Trophoblast cell (in vitro differentiated cells and primary cell): ENCODE data around the gene INTS12. TPM values are rescaled to one million over a fixed set of nuclear protein-coding genes. Genes with fewer than 3 reads are reported as not detected.

Experiments
- DNase-seq, 2 donors: peaks; one replicate each; pipeline ENCODE4 v3.0.0-alpha.2; 2016
- H2AFZ ChIP-seq: 2 replicates; pipeline ENCODE4 v1.6.1; 2013; ENCODE audit warnings: low read length, moderate library complexity, mild to moderate bottlenecking; ENCODE audit not compliant: insufficient read depth, poor library complexity
- H2AK5ac ChIP-seq: 2 replicates; pipeline ENCODE4 v1.6.1; 2013; ENCODE audit warnings: mild to moderate bottlenecking, low read length
- H2BK120ac ChIP-seq: 2 replicates; pipeline ENCODE4 v1.6.1; 2013; ENCODE audit warnings: low read length, mild to moderate bottlenecking, moderate library complexity; ENCODE audit not compliant: insufficient read depth, poor library complexity
- H2BK12ac ChIP-seq: 2 replicates; pipeline ENCODE4 v1.6.1; 2013; ENCODE audit warnings: mild to moderate bottlenecking, low read length, moderate library complexity
- H2BK5ac ChIP-seq: 2 replicates; pipeline ENCODE4 v1.6.1; 2013; ENCODE audit warnings: low read length, low read depth, moderate library complexity, mild to moderate bottlenecking; ENCODE audit not compliant: poor library complexity
- H3K14ac ChIP-seq: 2 replicates; pipeline ENCODE4 v1.6.1; 2013; ENCODE audit warnings: mild to moderate bottlenecking, low read length
- H3K18ac ChIP-seq: 2 replicates; pipeline ENCODE4 v1.6.1; 2013; ENCODE audit warnings: mild to moderate bottlenecking, low read length
- H3K23ac ChIP-seq: 2 replicates; pipeline ENCODE4 v1.6.1; 2013; ENCODE audit warnings: low read length
- H3K27ac ChIP-seq: 2 replicates; pipeline ENCODE4 v1.5.1; 2013; ENCODE audit warnings: low read depth, mild to moderate bottlenecking, inconsistent platforms, low read length, moderate library complexity
- H3K27me3 ChIP-seq: 2 replicates; pipeline ENCODE4 v1.6.1; 2013; ENCODE audit warnings: inconsistent platforms, mild to moderate bottlenecking, low read length, moderate library complexity; ENCODE audit not compliant: insufficient read depth
- H3K36me3 ChIP-seq, 2 experiments: 1 replicate in 1 of 2; 2 replicates in 1 of 2; pipeline ENCODE4 v1.6.1; 2013; ENCODE audit warnings: low read length in 2 of 2, mild to moderate bottlenecking in 2 of 2, moderate library complexity in 1 of 2; ENCODE audit not compliant: insufficient read depth in 2 of 2, control insufficient read depth in 1 of 2
- H3K4ac ChIP-seq: 2 replicates; pipeline ENCODE4 v1.6.1; 2013; ENCODE audit warnings: low read depth, mild to moderate bottlenecking, low read length, moderate library complexity
- H3K4me1 ChIP-seq, 2 experiments: 1 replicate in 1 of 2; 2 replicates in 1 of 2; pipeline ENCODE4 v1.6.1; 2013; ENCODE audit warnings: low read length in 2 of 2, mild to moderate bottlenecking in 2 of 2, moderate library complexity in 1 of 2; ENCODE audit not compliant: insufficient read depth in 2 of 2, control insufficient read depth in 1 of 2
- H3K4me2 ChIP-seq: 2 replicates; pipeline ENCODE4 v1.6.1; 2013; ENCODE audit warnings: inconsistent platforms, mild to moderate bottlenecking, low read length, moderate library complexity
- H3K4me3 ChIP-seq: 2 replicates; pipeline ENCODE4 v1.5.1; 2013; ENCODE audit warnings: mild to moderate bottlenecking, low read depth, low read length, inconsistent platforms
- H3K79me1 ChIP-seq: one replicate; pipeline ENCODE4 v1.6.1; 2013; ENCODE audit warnings: low read length
- H3K79me2 ChIP-seq: 2 replicates; pipeline ENCODE4 v1.6.1; 2013; ENCODE audit warnings: low read length, mild to moderate bottlenecking; ENCODE audit not compliant: control insufficient read depth, insufficient read depth, poor library complexity
- H3K9ac ChIP-seq: 2 replicates; pipeline ENCODE4 v1.6.1; 2013; ENCODE audit warnings: mild to moderate bottlenecking, low read length
- H3K9me3 ChIP-seq: 2 replicates; pipeline ENCODE4 v1.6.1; 2013; ENCODE audit warnings: low read depth, mild to moderate bottlenecking, control low read depth, inconsistent platforms, low read length; ENCODE audit not compliant: insufficient read depth
- H4K12ac ChIP-seq: 2 replicates; pipeline ENCODE4 v1.6.1; 2013; ENCODE audit warnings: low read depth, mild to moderate bottlenecking, low read length, moderate library complexity
- H4K8ac ChIP-seq: 2 replicates; pipeline ENCODE4 v1.6.1; 2013; ENCODE audit warnings: low read depth, mild to moderate bottlenecking, low read length, moderate library complexity
- H4K91ac ChIP-seq: one replicate; pipeline ENCODE4 v1.6.1; 2013; ENCODE audit warnings: low read depth, mild to moderate bottlenecking, low read length, moderate library complexity
- WGBS: extraction: QIAGEN DNeasy Blood & Tissue Kit; methylation state at CpG from one replicate; pipeline ENCODE4 v1.1.7; 2013; ENCODE audit warnings: missing lambda C conversion rate; ENCODE audit not compliant: insufficient read length, insufficient coverage; ENCODE audit errors: extremely low coverage; 5-methylcytosine and 5-hydroxymethylcytosine counted together
- polyA plus RNA-seq: library from polyadenylated mRNA; stranded (reverse); fragments of 200-250 nt; gene quantifications from 2 replicates; pipeline ENCODE4 v1.2.3, GENCODE V29; 2013

INTS12 gene
- 21.6 and 22.2 TPM in 2 replicates for polyA plus RNA-seq

- H3K4ac ChIP-seq, result peak within 1 kb of the TSS; percentile 35
- H3K9me3 ChIP-seq, result no peaks in the 10 kb centered on the region
- peak within 1 kb of the TSS; percentile 94 for H3K4me3 ChIP-seq
- no peak within 1 kb of the TSS for H2BK12ac ChIP-seq
- no peaks in the 10 kb centered on the region for H3K27me3 ChIP-seq
- H3K23ac ChIP-seq, result no peak within 1 kb of the TSS
- peak within 1 kb of the TSS; percentile 97 for H2AFZ ChIP-seq
- peaks cover 5% of the 10 kb centered on the region for H3K79me2 ChIP-seq
- H2BK5ac ChIP-seq, result peak within 1 kb of the TSS; percentile 78
- no CpG with 5 or more reads among the region's 63 CpGs for WGBS
- H4K8ac ChIP-seq, result peak within 1 kb of the TSS; percentile 92
- H3K79me1 ChIP-seq, result peaks cover 4% of the 10 kb centered on the region
- peak within 1 kb of the TSS; percentile 91 for H3K14ac ChIP-seq
- peak within 1 kb of the TSS; percentile 79 for H4K12ac ChIP-seq
- peak within 1 kb of the TSS; percentile 75 for H4K91ac ChIP-seq
- peak within 1 kb of the TSS; percentile 94 for H3K4me2 ChIP-seq
- peak within 1 kb of the TSS; percentile 67 for H2BK120ac ChIP-seq
- peak within 1 kb of the TSS; percentile 86 for H3K18ac ChIP-seq
- H2AK5ac ChIP-seq, result no peak within 1 kb of the TSS
- H3K36me3 ChIP-seq, result peaks cover 0 to 3% of the 10 kb centered on the region in 2 experiments
- peak within 1 kb of the TSS; percentile 95 for H3K9ac ChIP-seq
- peak; percentile 91 to 98 for DNase-seq
- H3K27ac ChIP-seq, result peak within 1 kb of the TSS; percentile 86
- no peaks in the 10 kb centered on the region for H3K4me1 ChIP-seq
Observed at GRCh38 chr4:105708181-105709080, at the start of gene INTS12, which contains the start of gene GSTCD. Gene INTS12, minus strand, starts transcription at chr4:105708689. Its CDS starts 8,684 bp downstream, at chr4:105700005. Gene GSTCD, plus strand, starts transcription at chr4:105708784. Its CDS starts 8,830 bp downstream, at chr4:105717614.

GRCh38 chr4:105755375-105755774, 46.9 kb upstream of the INTS12 start:
- H3K27ac ChIP-seq, result no peak overlapping the region
- no peaks in the 10 kb centered on the region for H3K9me3 ChIP-seq
- DNase-seq, result no peak
- H4K8ac ChIP-seq, result no peak overlapping the region
- H2AFZ ChIP-seq, result no peak overlapping the region
- H4K12ac ChIP-seq, result no peak overlapping the region
- no peak overlapping the region for H2BK120ac ChIP-seq
- no peak overlapping the region for H3K14ac ChIP-seq
- H2BK12ac ChIP-seq, result no peak overlapping the region
- no peak overlapping the region for H3K23ac ChIP-seq
- no peak overlapping the region for H3K4me2 ChIP-seq
- no peaks in the 10 kb centered on the region for H3K79me1 ChIP-seq
- no peak overlapping the region for H2BK5ac ChIP-seq
- H4K91ac ChIP-seq, result no peak overlapping the region
- no peaks in the 10 kb centered on the region for H3K27me3 ChIP-seq
- H3K36me3 ChIP-seq, result peaks cover 0 to 2% of the 10 kb centered on the region in 2 experiments
- H3K9ac ChIP-seq, result no peak overlapping the region
- no peaks in the 10 kb centered on the region for H3K79me2 ChIP-seq
- H2AK5ac ChIP-seq, result no peak overlapping the region
- no peaks in the 10 kb centered on the region for H3K4me1 ChIP-seq
- no peak overlapping the region for H3K4me3 ChIP-seq
- H3K4ac ChIP-seq, result no peak overlapping the region
- no peak overlapping the region for H3K18ac ChIP-seq

GRCh38 chr4:105753361-105753760, 44.9 kb upstream of the INTS12 start:
- H2BK5ac ChIP-seq, result no peak overlapping the region
- no peak overlapping the region for H2AK5ac ChIP-seq
- H3K4me3 ChIP-seq, result no peak overlapping the region
- H3K14ac ChIP-seq, result no peak overlapping the region
- H3K4ac ChIP-seq, result no peak overlapping the region
- H3K36me3 ChIP-seq, result peaks cover 0 to 2% of the 10 kb centered on the region in 2 experiments
- H3K4me2 ChIP-seq, result no peak overlapping the region
- H4K91ac ChIP-seq, result no peak overlapping the region
- H3K4me1 ChIP-seq, result no peaks in the 10 kb centered on the region
- H4K12ac ChIP-seq, result no peak overlapping the region
- H3K27me3 ChIP-seq, result no peaks in the 10 kb centered on the region
- no peak overlapping the region for H3K9ac ChIP-seq
- H3K79me2 ChIP-seq, result no peaks in the 10 kb centered on the region
- no CpG with 5 or more reads among the region's 1 CpG for WGBS
- no peak overlapping the region for H2BK12ac ChIP-seq
- H3K79me1 ChIP-seq, result no peaks in the 10 kb centered on the region
- no peaks in the 10 kb centered on the region for H3K9me3 ChIP-seq
- no peak overlapping the region for H2AFZ ChIP-seq
- H2BK120ac ChIP-seq, result no peak overlapping the region
- no peak overlapping the region for H3K27ac ChIP-seq
- H3K18ac ChIP-seq, result no peak overlapping the region
- DNase-seq, result no peak
- H3K23ac ChIP-seq, result no peak overlapping the region
- H4K8ac ChIP-seq, result no peak overlapping the region

DNA sequence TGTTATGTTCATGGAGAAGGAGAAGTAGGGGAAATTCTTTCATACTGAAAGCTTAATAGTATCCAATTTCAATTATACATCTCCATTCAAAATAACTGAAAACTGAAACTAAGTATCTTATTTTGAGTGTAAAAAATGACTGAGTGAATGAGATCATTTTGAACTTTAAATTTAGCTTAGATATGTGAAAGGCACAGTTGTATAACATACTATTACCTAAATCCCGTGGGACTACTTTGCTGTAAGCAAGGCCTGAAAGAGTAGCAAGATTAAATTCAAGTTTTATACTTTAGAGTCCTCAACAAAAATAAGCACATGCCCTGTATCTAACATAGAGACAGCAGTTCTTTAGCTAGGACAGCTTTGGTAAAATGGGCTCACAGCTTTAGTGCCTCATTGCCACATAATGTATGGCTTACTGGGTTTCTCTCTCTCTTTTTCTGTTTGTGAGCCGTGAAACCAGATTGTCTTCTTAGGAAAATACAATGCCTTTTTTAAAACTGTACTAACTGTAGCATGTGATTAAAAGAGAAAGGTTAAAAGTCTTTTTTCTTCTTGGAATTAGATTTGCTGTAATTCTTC, 43.3 kb upstream of the INTS12 start:
- Histone ChIP-seq H3K79me2 (no peaks in the 10 kb centered on the region), H3K36me3 (no peaks in the 10 kb centered on the region), H2BK5ac (no peak overlapping the region), H3K4me1 (no peaks in the 10 kb centered on the region), H2BK120ac (no peak overlapping the region), H3K4me2 (no peak overlapping the region), H4K12ac (no peak overlapping the region), H3K18ac (no peak overlapping the region), H3K14ac (no peak overlapping the region), H4K91ac (no peak overlapping the region), H2AK5ac (no peak overlapping the region), H3K9ac (no peak overlapping the region), H3K4me3 (no peak overlapping the region), H3K79me1 (no peaks in the 10 kb centered on the region), H3K23ac (no peak overlapping the region), H3K4ac (no peak overlapping the region), H3K9me3 (no peaks in the 10 kb centered on the region), H3K27ac (no peak overlapping the region), H2AFZ (no peak overlapping the region), H4K8ac (no peak overlapping the region), H2BK12ac (no peak overlapping the region), H3K27me3 (no peaks in the 10 kb centered on the region)
- no peak for DNase-seq
- WGBS, result no CpG with 5 or more reads among the region's 2 CpGs
